ENCODE data around the gene TIMP2. TPM values are rescaled to one million over a fixed set of nuclear protein-coding genes. Genes with fewer than 3 reads are reported as not detected.
"Not testable (repeated sequence)": the region's sequence is repeated elsewhere in the genome, so short reads cannot be mapped to it uniquely, and the experiment has no call there.

The TIMP2 gene
- total RNA-seq, 1 donor from 2014 or later: 322 TPM

- DNase-seq (ENCODE audit: extremely low read depth, low read depth, low spot score): no peak
Measured at GRCh38 chr17:78873519-78874340, 51.5 kb downstream of the TIMP2 start.

GRCh38 chr17:78872486-78872885 lies 52.7 kb downstream of the TIMP2 start:
- DNase-seq (ENCODE audit: extremely low read depth, low read depth, low spot score): no peak

GRCh38 chr17:78870621-78871020 lies 54.6 kb downstream of the TIMP2 start:
- no peak for DNase-seq (ENCODE audit: extremely low read depth, low read depth, low spot score)

GRCh38 chr17:78868391-78868790 lies 56.8 kb downstream of the TIMP2 start:
- no peak for DNase-seq (ENCODE audit: extremely low read depth, low read depth, low spot score)

GRCh38 chr17:78867046-78867445 lies 58.1 kb downstream of the TIMP2 start:
- not testable (repeated sequence) for DNase-seq (ENCODE audit: extremely low read depth, low read depth, low spot score)

- DNase-seq (ENCODE audit: extremely low read depth, low read depth, low spot score): no peak
Measured at GRCh38 chr17:78865682-78866390, 59.4 kb downstream of the TIMP2 start.

- no peak for DNase-seq (ENCODE audit: extremely low read depth, low read depth, low spot score)
Measured at GRCh38 chr17:78864117-78864516, 61.1 kb downstream of the TIMP2 start.

GRCh38 chr17:78862073-78863023 lies 62.8 kb downstream of the TIMP2 start:
- DNase-seq (ENCODE audit: extremely low read depth, low read depth, low spot score): peak; percentile 89

- no peak for DNase-seq (ENCODE audit: extremely low read depth, low read depth, low spot score)
Measured at GRCh38 chr17:78861229-78861628, 64.0 kb downstream of the TIMP2 start.

GRCh38 chr17:78859051-78859450 lies 66.1 kb downstream of the TIMP2 start:
- no peak for DNase-seq (ENCODE audit: extremely low read depth, low read depth, low spot score)

- DNase-seq (ENCODE audit: extremely low read depth, low read depth, low spot score): no peak
Measured at GRCh38 chr17:78857266-78857665, 67.9 kb downstream of the TIMP2 start.

GRCh38 chr17:78855561-78856165 lies 69.5 kb downstream of the TIMP2 start:
- no peak for DNase-seq (ENCODE audit: extremely low read depth, low read depth, low spot score)

GRCh38 chr17:78854508-78854907 lies 70.7 kb downstream of the TIMP2 start:
- no peak for DNase-seq (ENCODE audit: extremely low read depth, low read depth, low spot score)

GRCh38 chr17:78853926-78854394 lies 71.2 kb downstream of the TIMP2 start:
- DNase-seq (ENCODE audit: extremely low read depth, low read depth, low spot score): no peak

GRCh38 chr17:78852709-78853121 lies 72.5 kb downstream of the TIMP2 start:
- DNase-seq (ENCODE audit: extremely low read depth, low read depth, low spot score): no peak

- no peak for DNase-seq (ENCODE audit: extremely low read depth, low read depth, low spot score)
Measured at GRCh38 chr17:78849026-78849425, 76.2 kb downstream of the TIMP2 start.

GRCh38 chr17:78847052-78847451 lies 78.1 kb downstream of the TIMP2 start:
- no peak for DNase-seq (ENCODE audit: extremely low read depth, low read depth, low spot score)

GRCh38 chr17:78844301-78845005 lies 80.7 kb downstream of the TIMP2 start:
- DNase-seq (ENCODE audit: extremely low read depth, low read depth, low spot score): no peak

- DNase-seq (ENCODE audit: extremely low read depth, low read depth, low spot score): no peak
Measured at GRCh38 chr17:78842881-78843565, 82.2 kb downstream of the TIMP2 start.

Measured in glomerular endothelial cell (primary cell).